ENCODE results near the gene TSEN54.

- no peak for TF ChIP-seq CTCF (IDR thresholded peaks at IDR 0.05)
- no peak for TF ChIP-seq EP300 (IDR thresholded peaks at IDR 0.05; ENCODE audit: low read depth)
- TF ChIP-seq POLR2A (IDR thresholded peaks at IDR 0.05): no peak
Observed at GRCh38 chr17:75476752-75477489, 39.4 kb upstream of the TSEN54 start.

All from transverse colon (tissue), 3 donors.